Transverse colon (tissue), 4 donors: ENCODE results near the gene FBLN7. TPM values are rescaled to one million over a fixed set of nuclear protein-coding genes. Genes with fewer than 3 reads are reported as not detected.

Experiments used
- DNase-seq: peaks from one replicate; pipeline ENCODE4 v3.0.0-alpha.2; 2019
- H3K27ac ChIP-seq, 4 donors: fragments of 200-600 bp; sonication (generic); 2 replicates each; pipeline ENCODE4 v1.5.1; 2016 to 2018; ENCODE audit warnings: inconsistent platforms in 4 of 4
- H3K27me3 ChIP-seq: fragments of 200-600 bp; sonication (generic); 2 replicates; pipeline ENCODE4 v1.5.1; 2017; ENCODE audit warnings: inconsistent platforms
- H3K36me3 ChIP-seq, 4 donors: fragments of 200-600 bp; sonication (generic); 2 replicates each; pipeline ENCODE4 v1.5.1; 2017 to 2019; ENCODE audit warnings: inconsistent platforms in 4 of 4
- H3K4me1 ChIP-seq, 4 donors: fragments of 200-600 bp; sonication (generic); 2 replicates each; pipeline ENCODE4 v1.5.1; 2017 to 2020; ENCODE audit warnings: inconsistent platforms in 4 of 4
- H3K4me3 ChIP-seq, 4 donors: fragments of 200-600 bp; sonication (generic); 1 replicate in 1 of 4; 2 replicates in 3 of 4; pipeline versions ENCODE4 v1.5.1 to v1.6.1; 2017 to 2019; ENCODE audit warnings: inconsistent platforms in 4 of 4
- H3K9me3 ChIP-seq, 2 donors: fragments of 200-600 bp; sonication (generic); 2 replicates each; pipeline ENCODE4 v1.5.1; 2017 to 2019; ENCODE audit warnings: inconsistent platforms in 2 of 2
- EP300 ChIP-seq: sonication (generic); formaldehyde crosslinking; IDR thresholded peaks from one replicate; pipeline ENCODE4 v1.6.1; 2017; ENCODE audit warnings: antibody characterized with exemption, low read depth
- POLR2A ChIP-seq: fragments of 450-650 bp; IDR thresholded peaks from one replicate; pipeline ENCODE4 v1.6.1; 2016; ENCODE audit warnings: antibody characterized with exemption, mild to moderate bottlenecking, moderate library complexity
- POLR2AphosphoS5 ChIP-seq, 3 donors: sonication (generic); formaldehyde crosslinking; IDR thresholded peaks; one replicate each; pipeline ENCODE4 v1.6.1; 2016; ENCODE audit warnings: antibody characterized with exemption in 3 of 3
- WGBS, 2 donors: methylation state at CpG; one replicate each; pipeline ENCODE4 v1.1.5; 2018; ENCODE audit warnings: low coverage in 1 of 2; 5-methylcytosine and 5-hydroxymethylcytosine counted together
- in situ Hi-C, 4 donors: fragments of 200-750 bp; cut with MboI; loops; one replicate each; pipeline versions ENCODE4 v1.15.0 to v1.15.1; 2017; ENCODE audit warnings: low sequenced_read_pairs in 3 of 4, low pct_ligation_motif_present in 1 of 4, low pct_unique_long_range_greater_than_20kb in 1 of 4
- intact Hi-C: fragments of 100-400 bp; cut with DNase I; formaldehyde crosslinking; loops from one replicate; pipeline ENCODE4 v1.15.1; 2023; ENCODE audit warnings: low total_unique reads
- total RNA-seq, 4 donors: library from RNA; depleted of rRNA; stranded (reverse); fragments of >200 nt; gene quantifications; one replicate each; pipeline ENCODE4 v1.1.0, GENCODE V29; 2016
- TF ChIP-seq, protein P1 (sequence below), 5 experiments: fragments of 200-600 bp in 3 of 5; fragments of 450-650 bp in 2 of 5; sonication (generic) in 3 of 5; IDR thresholded peaks; 1 replicate in 2 of 5; 2 replicates in 3 of 5; pipeline ENCODE4 v1.5.1; 2016 to 2017; ENCODE audit warnings: antibody characterized with exemption in 5 of 5, inconsistent platforms in 3 of 5, mild to moderate bottlenecking in 2 of 5, moderate library complexity in 1 of 5

FBLN7 gene
- total RNA-seq, 4 donors from 2014 or later: 1.2 to 2.9 TPM; not detected in 2

- no peak overlapping the region for H3K27ac ChIP-seq
- intact Hi-C loops (no loop called here), in situ Hi-C loops (no loop called here)
- no peaks in the 10 kb centered on the region for H3K9me3 ChIP-seq
- H3K4me3 ChIP-seq: no peak overlapping the region
- WGBS, 2 donors: 95% methylated on average over 1 of the region's 1 CpG; no CpG with 5 or more reads in 1 of the 2 donors
- no peaks in the 10 kb centered on the region for H3K4me1 ChIP-seq
- TF ChIP-seq POLR2AphosphoS5 (IDR thresholded peaks at IDR 0.05) (no peak), POLR2A (no peak)
- TF ChIP-seq, protein P1, sequence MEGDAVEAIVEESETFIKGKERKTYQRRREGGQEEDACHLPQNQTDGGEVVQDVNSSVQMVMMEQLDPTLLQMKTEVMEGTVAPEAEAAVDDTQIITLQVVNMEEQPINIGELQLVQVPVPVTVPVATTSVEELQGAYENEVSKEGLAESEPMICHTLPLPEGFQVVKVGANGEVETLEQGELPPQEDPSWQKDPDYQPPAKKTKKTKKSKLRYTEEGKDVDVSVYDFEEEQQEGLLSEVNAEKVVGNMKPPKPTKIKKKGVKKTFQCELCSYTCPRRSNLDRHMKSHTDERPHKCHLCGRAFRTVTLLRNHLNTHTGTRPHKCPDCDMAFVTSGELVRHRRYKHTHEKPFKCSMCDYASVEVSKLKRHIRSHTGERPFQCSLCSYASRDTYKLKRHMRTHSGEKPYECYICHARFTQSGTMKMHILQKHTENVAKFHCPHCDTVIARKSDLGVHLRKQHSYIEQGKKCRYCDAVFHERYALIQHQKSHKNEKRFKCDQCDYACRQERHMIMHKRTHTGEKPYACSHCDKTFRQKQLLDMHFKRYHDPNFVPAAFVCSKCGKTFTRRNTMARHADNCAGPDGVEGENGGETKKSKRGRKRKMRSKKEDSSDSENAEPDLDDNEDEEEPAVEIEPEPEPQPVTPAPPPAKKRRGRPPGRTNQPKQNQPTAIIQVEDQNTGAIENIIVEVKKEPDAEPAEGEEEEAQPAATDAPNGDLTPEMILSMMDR (IDR thresholded peaks at IDR 0.05): no peak
- DNase-seq: no peak
- no peaks in the 10 kb centered on the region for H3K27me3 ChIP-seq
- peaks cover 0 to 54% (median 20%) of the 10 kb centered on the region in 4 donors for H3K36me3 ChIP-seq
Measured at GRCh38 chr2:112095681-112096080, 42.5 kb upstream of the FBLN7 start.

GRCh38 chr2:112096098-112096497, 42.1 kb upstream of the FBLN7 start:
- DNase-seq: no peak
- Histone ChIP-seq H3K36me3 (peaks cover 0 to 52% (median 21%) of the 10 kb centered on the region in 4 donors), H3K9me3 (no peaks in the 10 kb centered on the region), H3K27me3 (no peaks in the 10 kb centered on the region), H3K27ac (no peak overlapping the region), H3K4me3 (no peak overlapping the region), H3K4me1 (no peaks in the 10 kb centered on the region)
- 81 to 88% methylated on average over 10 of the region's 10 CpGs for WGBS, 2 donors
- intact Hi-C loops (no loop called here), in situ Hi-C loops (no loop called here)
- TF ChIP-seq POLR2A (no peak), EP300 (no peak), POLR2AphosphoS5 (IDR thresholded peaks at IDR 0.05) (no peak)
- TF ChIP-seq, protein P1 (IDR thresholded peaks at IDR 0.05): no peak

DNA sequence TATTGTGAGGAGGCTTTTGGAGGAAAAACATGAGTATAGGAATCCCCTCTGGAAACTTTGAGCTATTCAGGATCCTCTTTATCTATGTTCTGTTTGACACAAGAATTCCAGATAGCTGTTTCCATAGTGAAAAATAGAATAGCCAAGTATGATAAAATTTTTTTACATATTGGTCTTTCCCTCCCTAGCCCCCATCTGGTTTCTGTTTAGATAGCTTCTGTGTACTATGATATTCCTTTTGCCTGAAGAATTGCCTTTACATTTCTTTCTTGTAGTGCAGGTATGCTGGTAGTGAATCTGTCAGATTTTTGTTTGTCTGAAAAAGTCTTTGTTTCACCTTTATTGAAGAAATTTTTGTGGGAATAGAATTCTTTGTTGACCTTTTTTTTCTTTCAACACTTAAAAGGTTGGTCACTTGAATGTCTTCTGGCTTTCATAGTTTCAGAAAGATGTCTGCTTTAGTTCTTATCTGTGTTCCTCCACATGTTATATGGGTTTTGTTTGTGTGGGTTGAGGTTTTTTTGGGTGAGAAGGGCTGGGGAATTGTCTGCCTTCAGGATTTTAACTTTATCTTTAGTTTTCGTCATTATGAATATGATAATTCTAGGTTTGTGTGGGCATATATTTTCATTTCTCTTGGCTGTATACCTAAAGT, 29.9 kb upstream of the FBLN7 start:
- no peak for DNase-seq
- no peak overlapping the region for H3K27ac ChIP-seq
- no peaks in the 10 kb centered on the region for H3K4me1 ChIP-seq
- intact Hi-C loops: no loop called here
- TF ChIP-seq POLR2A (no peak), POLR2AphosphoS5 (IDR thresholded peaks at IDR 0.05) (no peak), EP300 (no peak)
- TF ChIP-seq, protein P1 (IDR thresholded peaks at IDR 0.05): no peak
- in situ Hi-C loops: no loop called here
- WGBS, 2 donors: 89 to 91% methylated on average over 1 of the region's 1 CpG
- no peaks in the 10 kb centered on the region for H3K27me3 ChIP-seq
- H3K36me3 ChIP-seq: peaks cover 0 to 74% (median 36%) of the 10 kb centered on the region in 4 donors
- H3K4me3 ChIP-seq: no peak overlapping the region
- peaks cover 6 to 15% of the 10 kb centered on the region in 2 donors for H3K9me3 ChIP-seq

GRCh38 chr2:112109278-112109677, 28.9 kb upstream of the FBLN7 start:
- TF ChIP-seq, protein P1 (IDR thresholded peaks at IDR 0.05): no peak
- TF ChIP-seq POLR2AphosphoS5 (IDR thresholded peaks at IDR 0.05) (no peak), EP300 (no peak), POLR2A (no peak)
- no peaks in the 10 kb centered on the region for H3K4me1 ChIP-seq
- H3K36me3 ChIP-seq: peaks cover 0 to 68% (median 33%) of the 10 kb centered on the region in 4 donors
- H3K27me3 ChIP-seq: no peaks in the 10 kb centered on the region
- in situ Hi-C loops: no loop called here
- intact Hi-C loops: no loop called here
- peaks cover 6 to 15% of the 10 kb centered on the region in 2 donors for H3K9me3 ChIP-seq
- H3K27ac ChIP-seq: no peak overlapping the region
- no peak for DNase-seq
- no peak overlapping the region for H3K4me3 ChIP-seq
